H1 (cell line): ENCODE data around the gene SAMD14. TPM values are rescaled to one million over a fixed set of nuclear protein-coding genes. Genes with fewer than 3 reads are reported as not detected.

Experiments
- BCL11A ChIP-seq, 2 experiments: IDR thresholded peaks; one replicate each; pipeline ENCODE4 v1.6.1; 2011; ENCODE audit warnings: low read depth in 2 of 2, low read length in 2 of 2, mild to moderate bottlenecking in 2 of 2
- EZH2 ChIP-seq: fragments of 200-600 bp; sonication (generic); IDR thresholded peaks from 2 replicates; pipeline ENCODE4 v1.7.1; 2012; ENCODE audit warnings: low read depth, mild to moderate bottlenecking, moderate library complexity, low read length, inconsistent platforms; ENCODE audit not compliant: severe bottlenecking
- KDM5A ChIP-seq: fragments of 200-600 bp; IDR thresholded peaks from 2 replicates; pipeline ENCODE4 v1.7.1; 2012; ENCODE audit warnings: mild to moderate bottlenecking, low read length, inconsistent platforms, mixed read lengths
- POLR2AphosphoS5 ChIP-seq: IDR thresholded peaks from 2 replicates; pipeline ENCODE4 v1.6.1; 2011; ENCODE audit warnings: low read depth, low read length
- polyA plus RNA-seq, 7 experiments: library from polyadenylated mRNA; depleted of rRNA in 3 of 7; stranded (reverse) in 5 of 7; unstranded in 2 of 7; fragments of >200 nt in 5 of 7; fragments of 200-250 nt in 2 of 7; gene quantifications; 1 replicate in 5 of 7; 2 replicates in 1 of 7; 4 replicates in 1 of 7; pipeline versions ENCODE4 v1.2.1 to v1.2.3, GENCODE V29; 2011 to 2013; ENCODE audit warnings: missing spikeins in 2 of 7, mixed read lengths in 2 of 7
- total RNA-seq: library from RNA; stranded (reverse); fragmentation: NEBNext Ultra II Directional; extraction: Animal tissue kit (Norgen Biotek cat#: 25700); gene quantifications from 2 replicates; pipeline ENCODE4 v1.2.1, GENCODE V29; 2021

Gene SAMD14
- total and polyA plus RNA-seq, 2 of the 8 experiments (the other 6 are each of a cell fraction or from before 2014, with no cell fraction given) = 5.7 to 5.8 TPM

- TF ChIP-seq POLR2AphosphoS5 (no peak), KDM5A (no peak), BCL11A (IDR thresholded peaks at IDR 0.05; ENCODE audit: low read depth in 2 of 2, low read length in 2 of 2) (no peak), EZH2 (no peak)
These were observed 11.7 kb downstream of the SAMD14 start (continued) for GRCh38 chr17:50118076-50118827.
